GM19193 (cell line): ENCODE data around the gene TMEM229A.

Source experiments
- POLR2A ChIP-seq: IDR thresholded peaks from 4 replicates; pipeline ENCODE4 v1.6.1; 2011; ENCODE audit not compliant: insufficient read depth, insufficient read length; ENCODE audit errors: extremely low read depth

TMEM229A gene

GRCh38 chr7:124035706-124036105 lies 2.8 kb upstream of the TMEM229A start:
- no peak for TF ChIP-seq POLR2A

- no peak for TF ChIP-seq POLR2A
These were observed 1.9 kb upstream of the TMEM229A start for GRCh38 chr7:124034754-124035100.

- no peak for TF ChIP-seq POLR2A
These were observed 1.2 kb upstream of the TMEM229A start for GRCh38 chr7:124033807-124034753.

GRCh38 chr7:124033095-124033806 lies 384 bp upstream of the TMEM229A start:
- TF ChIP-seq POLR2A, result no peak

GRCh38 chr7:124031919-124032318 lies 948 bp downstream of the TMEM229A start:
- no peak for TF ChIP-seq POLR2A

- TF ChIP-seq POLR2A, result no peak
These were observed 1.5 kb downstream of the TMEM229A start for GRCh38 chr7:124031406-124031805.

- TF ChIP-seq POLR2A, result no peak
These were observed 1.9 kb downstream of the TMEM229A start for GRCh38 chr7:124030964-124031363.

- TF ChIP-seq POLR2A, result no peak
These were observed 3.3 kb downstream of the TMEM229A start for GRCh38 chr7:124029396-124030188.

- no peak for TF ChIP-seq POLR2A
These were observed 5.6 kb downstream of the TMEM229A start for GRCh38 chr7:124027236-124027635.

GRCh38 chr7:124022551-124022950 lies 10.3 kb downstream of the TMEM229A start:
- no peak for TF ChIP-seq POLR2A

- no peak for TF ChIP-seq POLR2A
These were observed 12.8 kb downstream of the TMEM229A start for GRCh38 chr7:124020060-124020459.

GRCh38 chr7:124013306-124013705 lies 19.6 kb downstream of the TMEM229A start:
- no peak for TF ChIP-seq POLR2A

- TF ChIP-seq POLR2A, result no peak
These were observed 20.0 kb downstream of the TMEM229A start for GRCh38 chr7:124012864-124013263.

GRCh38 chr7:124009321-124009720 lies 23.5 kb downstream of the TMEM229A start:
- TF ChIP-seq POLR2A, result no peak

- TF ChIP-seq POLR2A, result no peak
These were observed 33.2 kb downstream of the TMEM229A start for GRCh38 chr7:123999703-124000102.
